HepG2 (cell line): ENCODE data around the gene RRAD. TPM values are rescaled to one million over a fixed set of nuclear protein-coding genes. Genes with fewer than 3 reads are reported as not detected.

Source experiments
- AGO2 ChIP-seq: fragments of 200-400 bp; formaldehyde crosslinking; optimal IDR thresholded peaks from 2 replicates; pipeline ENCODE3; 2017; ENCODE audit warnings: mild to moderate bottlenecking, low read depth, low read length, moderate library complexity
- DNMT3B ChIP-seq: conservative IDR thresholded peaks from 2 replicates; pipeline ENCODE4 v1.6.1; 2016; ENCODE audit warnings: missing biosample characterization, control low read depth
- ETV5 ChIP-seq: IDR thresholded peaks from 2 replicates; pipeline ENCODE4 v1.6.1; 2018; ENCODE audit warnings: missing biosample characterization, missing genetic modification reagents, inconsistent platforms, borderline replicate concordance
- HDAC2 ChIP-seq: sonication (generic); formaldehyde crosslinking; IDR thresholded peaks from 2 replicates; pipeline ENCODE4 v1.4.0; 2020; ENCODE audit warnings: missing genetic modification reagents
- HNF4G ChIP-seq, 2 experiments: sonication (generic) in 1 of 2; formaldehyde crosslinking in 1 of 2; IDR thresholded peaks; 2 replicates each; pipeline versions ENCODE4 v1.4.0 to v1.6.1; 2011 to 2020; ENCODE audit warnings: borderline replicate concordance in 2 of 2, low read depth in 2 of 2, mild to moderate bottlenecking in 2 of 2, low read length in 1 of 2, missing genetic modification reagents in 1 of 2, moderate library complexity in 1 of 2
- HNRNPL ChIP-seq: fragments of 200-400 bp; formaldehyde crosslinking; IDR thresholded peaks from 2 replicates; pipeline ENCODE4 v1.6.1; 2017; ENCODE audit warnings: mild to moderate bottlenecking, low read depth, low read length
- NFE2 ChIP-seq: sonication (generic); formaldehyde crosslinking; IDR thresholded peaks from 2 replicates; pipeline ENCODE4 v1.4.0; 2020; ENCODE audit warnings: missing genetic modification reagents
- NFE2L1 ChIP-seq: sonication (generic); formaldehyde crosslinking; IDR thresholded peaks from 2 replicates; pipeline ENCODE4 v1.4.0; 2020; ENCODE audit warnings: missing genetic modification reagents, mild to moderate bottlenecking, borderline replicate concordance
- PTBP1 ChIP-seq: fragments of 200-400 bp; formaldehyde crosslinking; IDR thresholded peaks from 2 replicates; pipeline ENCODE4 v1.6.1; 2018; ENCODE audit warnings: low read length, low read depth; ENCODE audit not compliant: poor library complexity, severe bottlenecking
- RAD21 ChIP-seq: fragments of 450-650 bp; formaldehyde crosslinking; IDR thresholded peaks from 2 replicates; pipeline ENCODE4 v1.5.0; 2020; ENCODE audit warnings: mild to moderate bottlenecking
- RAD51 ChIP-seq: fragments of 450-650 bp; IDR thresholded peaks from 2 replicates; pipeline ENCODE4 v1.6.1; 2016; ENCODE audit warnings: borderline replicate concordance
- TGIF2 ChIP-seq: IDR thresholded peaks from 2 replicates; pipeline ENCODE4 v1.6.1; 2016; ENCODE audit warnings: control low read depth, missing compliant biosample characterization
- XBP1 ChIP-seq: sonication (generic); formaldehyde crosslinking; IDR thresholded peaks from 2 replicates; pipeline ENCODE4 v1.5.0; 2020; ENCODE audit warnings: missing genetic modification reagents
- ZNF33B ChIP-seq: sonication (generic); formaldehyde crosslinking; IDR thresholded peaks from 2 replicates; pipeline ENCODE4 v1.5.1; 2020; ENCODE audit warnings: mild to moderate bottlenecking, missing genetic modification reagents
- ZNF343 ChIP-seq: sonication (generic); formaldehyde crosslinking; IDR thresholded peaks from 2 replicates; pipeline ENCODE4 v1.4.0; 2020; ENCODE audit warnings: mild to moderate bottlenecking, missing genetic modification reagents
- ZNF382 ChIP-seq: sonication (generic); formaldehyde crosslinking; IDR thresholded peaks from 2 replicates; pipeline ENCODE4 v1.5.0; 2020; ENCODE audit warnings: missing genetic modification reagents, mild to moderate bottlenecking, borderline replicate concordance
- ZSCAN29 ChIP-seq: sonication (generic); formaldehyde crosslinking; conservative IDR thresholded peaks from 2 replicates; pipeline ENCODE4 v1.4.0; 2020; ENCODE audit warnings: mild to moderate bottlenecking, missing genetic modification reagents
- polyA plus RNA-seq, 8 experiments: library from polyadenylated mRNA; depleted of rRNA in 3 of 8; stranded (reverse) in 7 of 8; unstranded in 1 of 8; fragments of >200 nt; fragmentation: Illumina TruSeq in 4 of 8; extraction: Trizol in 4 of 8; gene quantifications; 2 replicates each; pipeline versions ENCODE4 v1.2.1 to v1.2.3, GENCODE V29; 2011 to 2016; ENCODE audit warnings: low read depth in 4 of 8, missing spikeins in 1 of 8, mixed read lengths in 1 of 8; ENCODE audit not compliant: insufficient read depth in 1 of 8
- total RNA-seq, 5 experiments: library from RNA; depleted of rRNA; stranded (reverse); fragments of >200 nt; fragmentation: Illumina TruSeq; extraction: Trizol; gene quantifications; 2 replicates each; pipeline ENCODE4 v1.2.3, GENCODE V29; 2016; ENCODE audit warnings: low read depth in 1 of 5
- TF ChIP-seq, protein P1 (sequence below): sonication (generic); formaldehyde crosslinking; conservative IDR thresholded peaks from 2 replicates; pipeline ENCODE4 v1.8.0; 2022; ENCODE audit warnings: mild to moderate bottlenecking, moderate library complexity, missing genetic modification reagents
- TF ChIP-seq, protein P2 (sequence below): sonication (generic); formaldehyde crosslinking; IDR thresholded peaks from 2 replicates; pipeline ENCODE4 v1.5.1; 2020; ENCODE audit warnings: mild to moderate bottlenecking, missing genetic modification reagents, borderline replicate concordance
- TF ChIP-seq, protein P3 (sequence below): sonication (generic); formaldehyde crosslinking; IDR thresholded peaks from 2 replicates; pipeline ENCODE4 v1.9.0; 2022; ENCODE audit warnings: missing genetic modification reagents, mild to moderate bottlenecking, borderline replicate concordance
- TF ChIP-seq, protein P4 (sequence below): sonication (generic); formaldehyde crosslinking; IDR thresholded peaks from 2 replicates; pipeline ENCODE4 v1.4.0; 2020; ENCODE audit warnings: missing genetic modification reagents
- TF ChIP-seq, protein P5 (sequence below): sonication (generic); formaldehyde crosslinking; IDR thresholded peaks from 2 replicates; pipeline ENCODE4 v1.4.0; 2020; ENCODE audit warnings: missing genetic modification reagents

RRAD gene
- total and polyA plus RNA-seq, 2 of the 13 experiments (the other 11 are each of a cell fraction or from before 2014, with no cell fraction given), result 0.80 to 1.1 TPM

DNA sequence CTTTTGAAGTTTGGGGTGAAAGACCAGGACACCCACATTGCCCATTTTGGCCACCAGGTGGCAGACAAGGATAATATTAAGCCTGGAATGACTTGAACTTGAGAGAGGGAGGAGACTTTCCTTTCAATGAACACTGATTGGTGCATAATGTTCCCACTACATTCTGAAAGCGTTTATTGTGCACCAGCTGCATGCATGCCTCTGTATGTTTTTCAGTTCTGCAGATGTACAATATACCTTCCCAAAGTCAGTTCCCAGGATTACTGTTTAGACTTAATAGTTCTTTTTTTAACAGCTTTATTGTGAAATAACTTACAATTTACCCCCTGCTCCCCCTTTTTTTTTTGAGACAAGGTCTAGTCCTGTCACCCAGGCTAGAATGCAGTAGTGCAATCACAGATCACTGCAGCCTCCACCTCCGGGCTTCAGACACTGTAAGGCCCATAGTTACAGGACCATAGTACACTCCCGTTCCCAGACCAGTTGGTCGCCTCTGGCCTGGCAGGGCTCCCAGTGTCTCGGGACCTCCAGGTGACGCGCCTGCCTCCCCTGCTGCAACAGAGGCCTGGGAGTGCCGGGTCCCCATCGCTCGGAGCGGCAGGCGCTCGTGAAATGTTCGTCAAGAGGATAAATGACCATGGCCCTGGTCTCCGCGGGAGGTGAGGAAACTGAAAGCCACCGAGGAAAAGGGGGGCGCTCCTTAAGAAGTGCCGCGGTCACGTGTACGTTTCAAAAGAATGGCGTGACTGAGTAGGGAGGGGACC, 22.1 kb upstream of the RRAD start (continued):
- TF ChIP-seq, protein P1, sequence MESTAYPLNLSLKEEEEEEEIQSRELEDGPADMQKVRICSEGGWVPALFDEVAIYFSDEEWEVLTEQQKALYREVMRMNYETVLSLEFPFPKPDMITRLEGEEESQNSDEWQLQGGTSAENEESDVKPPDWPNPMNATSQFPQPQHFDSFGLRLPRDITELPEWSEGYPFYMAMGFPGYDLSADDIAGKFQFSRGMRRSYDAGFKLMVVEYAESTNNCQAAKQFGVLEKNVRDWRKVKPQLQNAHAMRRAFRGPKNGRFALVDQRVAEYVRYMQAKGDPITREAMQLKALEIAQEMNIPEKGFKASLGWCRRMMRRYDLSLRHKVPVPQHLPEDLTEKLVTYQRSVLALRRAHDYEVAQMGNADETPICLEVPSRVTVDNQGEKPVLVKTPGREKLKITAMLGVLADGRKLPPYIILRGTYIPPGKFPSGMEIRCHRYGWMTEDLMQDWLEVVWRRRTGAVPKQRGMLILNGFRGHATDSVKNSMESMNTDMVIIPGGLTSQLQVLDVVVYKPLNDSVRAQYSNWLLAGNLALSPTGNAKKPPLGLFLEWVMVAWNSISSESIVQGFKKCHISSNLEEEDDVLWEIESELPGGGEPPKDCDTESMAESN (CRISPR knock-in tag), result no peak
- TF ChIP-seq HNF4G (IDR thresholded peaks at IDR 0.05; ENCODE audit: borderline replicate concordance, low read depth, low read length), result no peak; the same call in 1 of the 2 replicates
- no peak for TF ChIP-seq HNF4G (CRISPR knock-in tag; IDR thresholded peaks at IDR 0.05; ENCODE audit: borderline replicate concordance, low read depth)
- TF ChIP-seq, protein P2, sequence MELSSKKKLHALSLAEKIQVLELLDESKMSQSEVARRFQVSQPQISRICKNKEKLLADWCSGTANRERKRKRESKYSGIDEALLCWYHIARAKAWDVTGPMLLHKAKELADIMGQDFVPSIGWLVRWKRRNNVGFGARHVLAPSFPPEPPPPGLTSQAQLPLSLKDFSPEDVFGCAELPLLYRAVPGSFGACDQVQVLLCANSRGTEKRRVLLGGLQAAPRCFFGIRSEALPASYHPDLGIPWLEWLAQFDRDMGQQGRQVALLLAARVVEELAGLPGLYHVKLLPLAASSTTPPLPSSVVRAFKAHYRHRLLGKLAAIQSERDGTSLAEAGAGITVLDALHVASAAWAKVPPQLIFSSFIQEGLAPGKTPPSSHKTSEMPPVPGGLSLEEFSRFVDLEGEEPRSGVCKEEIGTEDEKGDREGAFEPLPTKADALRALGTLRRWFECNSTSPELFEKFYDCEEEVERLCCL, result no peak
- TF ChIP-seq ZNF343 (CRISPR knock-in tag), result no peak
- no peak for TF ChIP-seq XBP1 (CRISPR knock-in tag)
- TF ChIP-seq NFE2L1 (CRISPR knock-in tag), result no peak
- TF ChIP-seq NFE2 (CRISPR knock-in tag), result no peak
- TF ChIP-seq ETV5 (CRISPR knock-in tag), result no peak; the same call in 1 of the 2 replicates
- TF ChIP-seq, protein P3, sequence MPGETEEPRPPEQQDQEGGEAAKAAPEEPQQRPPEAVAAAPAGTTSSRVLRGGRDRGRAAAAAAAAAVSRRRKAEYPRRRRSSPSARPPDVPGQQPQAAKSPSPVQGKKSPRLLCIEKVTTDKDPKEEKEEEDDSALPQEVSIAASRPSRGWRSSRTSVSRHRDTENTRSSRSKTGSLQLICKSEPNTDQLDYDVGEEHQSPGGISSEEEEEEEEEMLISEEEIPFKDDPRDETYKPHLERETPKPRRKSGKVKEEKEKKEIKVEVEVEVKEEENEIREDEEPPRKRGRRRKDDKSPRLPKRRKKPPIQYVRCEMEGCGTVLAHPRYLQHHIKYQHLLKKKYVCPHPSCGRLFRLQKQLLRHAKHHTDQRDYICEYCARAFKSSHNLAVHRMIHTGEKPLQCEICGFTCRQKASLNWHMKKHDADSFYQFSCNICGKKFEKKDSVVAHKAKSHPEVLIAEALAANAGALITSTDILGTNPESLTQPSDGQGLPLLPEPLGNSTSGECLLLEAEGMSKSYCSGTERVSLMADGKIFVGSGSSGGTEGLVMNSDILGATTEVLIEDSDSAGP (CRISPR knock-in tag), result no peak
- TF ChIP-seq HDAC2 (CRISPR knock-in tag), result peak; percentile 49; the same call in 1 of the 2 replicates
- TF ChIP-seq DNMT3B (CRISPR knock-in tag), result no peak
- TF ChIP-seq, protein P4, sequence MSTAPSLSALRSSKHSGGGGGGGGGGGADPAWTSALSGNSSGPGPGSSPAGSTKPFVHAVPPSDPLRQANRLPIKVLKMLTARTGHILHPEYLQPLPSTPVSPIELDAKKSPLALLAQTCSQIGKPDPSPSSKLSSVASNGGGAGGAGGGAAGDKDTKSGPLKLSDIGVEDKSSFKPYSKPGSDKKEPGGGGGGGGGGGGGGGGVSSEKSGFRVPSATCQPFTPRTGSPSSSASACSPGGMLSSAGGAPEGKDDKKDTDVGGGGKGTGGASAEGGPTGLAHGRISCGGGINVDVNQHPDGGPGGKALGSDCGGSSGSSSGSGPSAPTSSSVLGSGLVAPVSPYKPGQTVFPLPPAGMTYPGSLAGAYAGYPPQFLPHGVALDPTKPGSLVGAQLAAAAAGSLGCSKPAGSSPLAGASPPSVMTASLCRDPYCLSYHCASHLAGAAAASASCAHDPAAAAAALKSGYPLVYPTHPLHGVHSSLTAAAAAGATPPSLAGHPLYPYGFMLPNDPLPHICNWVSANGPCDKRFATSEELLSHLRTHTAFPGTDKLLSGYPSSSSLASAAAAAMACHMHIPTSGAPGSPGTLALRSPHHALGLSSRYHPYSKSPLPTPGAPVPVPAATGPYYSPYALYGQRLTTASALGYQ (CRISPR knock-in tag), result no peak
- TF ChIP-seq PTBP1, result no peak
- TF ChIP-seq HNRNPL, result no peak
- TF ChIP-seq AGO2, result no peak
- TF ChIP-seq TGIF2 (CRISPR knock-in tag), result 0 out of 2 replicates have a peak, but pooled peaks have one; percentile 72
- TF ChIP-seq ZNF33B, result no peak
- TF ChIP-seq, protein P5, sequence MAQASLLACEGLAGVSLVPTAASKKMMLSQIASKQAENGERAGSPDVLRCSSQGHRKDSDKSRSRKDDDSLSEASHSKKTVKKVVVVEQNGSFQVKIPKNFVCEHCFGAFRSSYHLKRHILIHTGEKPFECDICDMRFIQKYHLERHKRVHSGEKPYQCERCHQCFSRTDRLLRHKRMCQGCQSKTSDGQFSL (CRISPR knock-in tag), result no peak
- no peak for TF ChIP-seq RAD51
- no peak for TF ChIP-seq ZNF382 (CRISPR knock-in tag)
- peak; percentile 76 for TF ChIP-seq RAD21 (CRISPR knock-in tag)
- TF ChIP-seq ZSCAN29 (CRISPR knock-in tag), result no peak
